ENCODE results near the gene RCOR1.

RCOR1 gene

DNA sequence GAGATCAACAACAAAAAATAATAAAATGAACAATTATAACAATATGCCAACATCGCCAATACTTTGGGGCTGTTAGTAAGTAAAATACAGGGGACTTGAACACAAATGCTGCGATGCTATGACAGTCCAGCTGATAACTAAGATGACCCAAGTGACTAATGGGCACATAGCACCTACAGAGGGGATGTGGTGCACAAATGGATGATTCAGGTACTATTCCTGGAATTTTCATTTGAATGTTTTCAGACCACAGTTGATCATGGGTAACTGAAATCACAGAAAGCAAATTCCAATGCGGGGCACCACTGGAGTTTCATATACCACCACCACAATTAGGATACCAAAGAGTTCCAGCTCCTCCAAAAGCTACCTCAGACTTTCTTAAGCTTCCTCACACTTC lies 82.9 kb downstream of the RCOR1 start:
- Histone ChIP-seq H3F3A (ENCODE audit: insufficient read depth) (no peaks in the 10 kb centered on the region), H3K4me2 (ENCODE audit: low read depth, low read length, poor library complexity, severe bottlenecking) (no peak overlapping the region), H3K36me3 (ENCODE audit: low read length) (peaks cover 5% of the 10 kb centered on the region; the same call in 1 of the 2 replicates), H2AFZ (ENCODE audit: low read depth, low read length, severe bottlenecking) (no peak overlapping the region), H3K27ac (ENCODE audit: low read depth, low read length) (no peak overlapping the region), H3K9ac (ENCODE audit: low read length) (no peak overlapping the region), H3K9me2 (replicated peaks; ENCODE audit: insufficient read depth, low read length) (no peaks in the 10 kb centered on the region), H3K79me2 (ENCODE audit: insufficient read depth, low read length) (peaks cover 11% of the 10 kb centered on the region; the same call in 1 of the 2 replicates), H3K9me3 (ENCODE audit: insufficient read depth, low read length) (no peaks in the 10 kb centered on the region), H3K27me3 (ENCODE audit: low read length) (no peaks in the 10 kb centered on the region), H4K20me1 (ENCODE audit: low read depth, low read length) (no peaks in the 10 kb centered on the region), H3K4me3 (ENCODE audit: insufficient read depth, low read length, poor library complexity, severe bottlenecking) (no peak overlapping the region)
- TF ChIP-seq, protein P1, sequence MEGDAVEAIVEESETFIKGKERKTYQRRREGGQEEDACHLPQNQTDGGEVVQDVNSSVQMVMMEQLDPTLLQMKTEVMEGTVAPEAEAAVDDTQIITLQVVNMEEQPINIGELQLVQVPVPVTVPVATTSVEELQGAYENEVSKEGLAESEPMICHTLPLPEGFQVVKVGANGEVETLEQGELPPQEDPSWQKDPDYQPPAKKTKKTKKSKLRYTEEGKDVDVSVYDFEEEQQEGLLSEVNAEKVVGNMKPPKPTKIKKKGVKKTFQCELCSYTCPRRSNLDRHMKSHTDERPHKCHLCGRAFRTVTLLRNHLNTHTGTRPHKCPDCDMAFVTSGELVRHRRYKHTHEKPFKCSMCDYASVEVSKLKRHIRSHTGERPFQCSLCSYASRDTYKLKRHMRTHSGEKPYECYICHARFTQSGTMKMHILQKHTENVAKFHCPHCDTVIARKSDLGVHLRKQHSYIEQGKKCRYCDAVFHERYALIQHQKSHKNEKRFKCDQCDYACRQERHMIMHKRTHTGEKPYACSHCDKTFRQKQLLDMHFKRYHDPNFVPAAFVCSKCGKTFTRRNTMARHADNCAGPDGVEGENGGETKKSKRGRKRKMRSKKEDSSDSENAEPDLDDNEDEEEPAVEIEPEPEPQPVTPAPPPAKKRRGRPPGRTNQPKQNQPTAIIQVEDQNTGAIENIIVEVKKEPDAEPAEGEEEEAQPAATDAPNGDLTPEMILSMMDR (IDR thresholded peaks at IDR 0.05; ENCODE audit: insufficient read depth, low read length, poor library complexity, severe bottlenecking) = no peak
- no peak for TF ChIP-seq EZH2phosphoT487 (conservative IDR thresholded peaks at IDR 0.05; ENCODE audit: low read length)

DNA sequence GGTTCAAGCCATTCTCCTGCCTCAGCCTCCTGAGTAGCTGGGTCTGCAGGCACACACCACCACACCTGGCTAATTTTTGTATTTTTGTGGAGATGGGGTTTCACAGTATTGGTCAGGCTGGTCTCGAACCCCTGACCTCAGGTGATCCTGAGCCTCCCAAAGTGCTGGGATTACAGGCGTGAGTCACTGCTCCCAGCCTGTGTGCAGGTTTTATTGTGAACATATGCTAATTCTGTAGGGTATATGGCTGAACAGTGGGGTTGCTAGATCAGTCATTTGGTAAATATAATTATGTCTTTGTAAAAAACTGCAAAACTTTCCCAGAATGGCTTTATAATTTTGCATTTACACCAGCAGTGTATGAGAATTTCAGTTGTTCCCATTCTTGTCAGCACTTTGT lies 85.9 kb downstream of the RCOR1 start:
- no peak for TF ChIP-seq EZH2phosphoT487 (conservative IDR thresholded peaks at IDR 0.05; ENCODE audit: low read length)
- TF ChIP-seq, protein P1 (IDR thresholded peaks at IDR 0.05; ENCODE audit: insufficient read depth, low read length, poor library complexity, severe bottlenecking) = no peak
- H3K9me3 ChIP-seq (ENCODE audit: insufficient read depth, low read length) = no peaks in the 10 kb centered on the region
- no peak overlapping the region for H3K27ac ChIP-seq (ENCODE audit: low read depth, low read length)
- no peaks in the 10 kb centered on the region for H3K27me3 ChIP-seq (ENCODE audit: low read length)
- no peak overlapping the region for H2AFZ ChIP-seq (ENCODE audit: low read depth, low read length, severe bottlenecking)
- H3K79me2 ChIP-seq (ENCODE audit: insufficient read depth, low read length) = peaks cover 4% of the 10 kb centered on the region; the same call in 1 of the 2 replicates
- no peaks in the 10 kb centered on the region for H3K9me2 ChIP-seq (replicated peaks; ENCODE audit: insufficient read depth, low read length)
- H3K4me3 ChIP-seq (ENCODE audit: insufficient read depth, low read length, poor library complexity, severe bottlenecking) = no peak overlapping the region
- no peaks in the 10 kb centered on the region for H3K36me3 ChIP-seq (ENCODE audit: low read length)
- no peak overlapping the region for H3K4me2 ChIP-seq (ENCODE audit: low read depth, low read length, poor library complexity, severe bottlenecking)
- H3F3A ChIP-seq (ENCODE audit: insufficient read depth) = no peaks in the 10 kb centered on the region
- no peaks in the 10 kb centered on the region for H4K20me1 ChIP-seq (ENCODE audit: low read depth, low read length)
- H3K9ac ChIP-seq (ENCODE audit: low read length) = no peak overlapping the region

DNA sequence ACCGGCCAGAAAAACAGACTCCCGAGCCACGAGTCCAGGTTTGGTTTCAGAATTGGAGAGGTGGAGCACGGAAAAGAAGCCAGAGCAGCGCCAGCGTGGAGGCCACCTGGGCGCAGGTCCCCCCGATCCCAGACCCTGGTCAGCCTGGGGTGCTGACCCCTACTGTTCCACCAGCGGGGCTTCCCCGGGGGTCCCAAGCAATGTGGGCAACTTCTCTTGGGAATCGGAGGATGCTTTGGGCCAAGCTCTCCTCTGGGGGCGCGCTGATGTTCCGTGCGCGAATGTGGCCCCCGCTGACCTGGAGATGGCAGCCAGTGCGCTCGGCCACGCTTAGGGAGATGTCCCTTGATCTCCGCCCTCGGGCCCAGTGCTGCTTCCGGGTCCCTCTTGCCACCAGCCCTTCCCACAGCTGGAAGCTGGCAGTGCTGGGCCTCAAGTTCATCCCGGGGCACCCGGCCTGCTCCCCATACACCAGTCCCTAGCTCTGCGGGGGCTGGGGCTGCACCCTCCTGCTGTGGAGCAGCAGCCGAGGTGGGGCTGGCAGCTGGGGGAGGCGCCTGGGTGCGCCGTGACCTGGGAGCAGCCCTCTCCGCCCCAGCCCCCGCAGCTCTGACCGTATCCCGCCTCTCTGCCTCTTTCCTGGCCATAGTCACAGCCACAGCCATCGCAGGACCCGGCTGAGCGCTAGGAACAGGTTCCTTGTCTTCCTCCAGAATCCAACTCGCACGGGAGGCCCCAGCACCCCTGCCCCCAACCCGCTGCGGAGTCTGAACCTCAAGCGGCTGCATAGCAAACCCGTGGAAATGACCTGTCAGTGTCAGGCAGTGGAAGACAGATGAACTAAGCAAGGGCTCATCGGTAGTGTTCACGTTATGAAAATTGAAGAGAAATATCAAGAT lies 91.2 kb downstream of the RCOR1 start:
- no peak overlapping the region for H3K27ac ChIP-seq (ENCODE audit: low read depth, low read length)
- no peaks in the 10 kb centered on the region for H3K27me3 ChIP-seq (ENCODE audit: low read length)
- H3K9ac ChIP-seq (ENCODE audit: low read length) = no peak overlapping the region
- H3K4me3 ChIP-seq (ENCODE audit: insufficient read depth, low read length, poor library complexity, severe bottlenecking) = no peak overlapping the region
- H2AFZ ChIP-seq (ENCODE audit: low read depth, low read length, severe bottlenecking) = no peak overlapping the region
- no peaks in the 10 kb centered on the region for H3F3A ChIP-seq (ENCODE audit: insufficient read depth)
- H3K9me3 ChIP-seq (ENCODE audit: insufficient read depth, low read length) = no peaks in the 10 kb centered on the region
- H3K4me2 ChIP-seq (ENCODE audit: low read depth, low read length, poor library complexity, severe bottlenecking) = no peak overlapping the region
- TF ChIP-seq, protein P1 (IDR thresholded peaks at IDR 0.05; ENCODE audit: insufficient read depth, low read length, poor library complexity, severe bottlenecking) = no peak
- TF ChIP-seq EZH2phosphoT487 (conservative IDR thresholded peaks at IDR 0.05; ENCODE audit: low read length) = no peak
- H3K79me2 ChIP-seq (ENCODE audit: insufficient read depth, low read length) = peaks cover 18% of the 10 kb centered on the region; the same call in 1 of the 2 replicates
- H4K20me1 ChIP-seq (ENCODE audit: low read depth, low read length) = 0 out of 2 replicates have a peak, but pooled peaks cover 4% of the 10 kb centered on the region
- H3K36me3 ChIP-seq (ENCODE audit: low read length) = no peaks in the 10 kb centered on the region
- H3K9me2 ChIP-seq (replicated peaks; ENCODE audit: insufficient read depth, low read length) = no peaks in the 10 kb centered on the region
